SJCRH30 (cell line): Measurements from ENCODE around the gene ATXN2L. TPM values are rescaled to one million over a fixed set of nuclear protein-coding genes. Genes with fewer than 3 reads are reported as not detected.

ENCODE experiments used
- DNase-seq, 2 experiments: peaks; one replicate each; pipeline ENCODE4 v3.0.0-alpha.2; 2015 to 2020
- H3K27ac ChIP-seq: fragments of 250-450 bp; sonication (Bioruptor Pico); 2 replicates; pipeline ENCODE4 v1.5.1; 2020; ENCODE audit warnings: mild to moderate bottlenecking, moderate library complexity
- H3K27me3 ChIP-seq: fragments of 250-450 bp; sonication (Bioruptor Pico); 2 replicates; pipeline ENCODE4 v1.5.1; 2020; ENCODE audit warnings: mild to moderate bottlenecking, moderate library complexity
- H3K36me3 ChIP-seq: fragments of 250-450 bp; sonication (Bioruptor Pico); 2 replicates; pipeline ENCODE4 v1.5.1; 2020; ENCODE audit warnings: mild to moderate bottlenecking, moderate library complexity
- H3K4me1 ChIP-seq: fragments of 250-450 bp; sonication (Bioruptor Pico); 2 replicates; pipeline ENCODE4 v1.5.1; 2020; ENCODE audit warnings: mild to moderate bottlenecking, moderate library complexity
- H3K4me3 ChIP-seq: fragments of 250-450 bp; sonication (Bioruptor Pico); 2 replicates; pipeline ENCODE4 v1.5.1; 2020; ENCODE audit warnings: mild to moderate bottlenecking, moderate library complexity
- H3K9me3 ChIP-seq: fragments of 250-450 bp; sonication (Bioruptor Pico); replicated peaks from 2 replicates; pipeline ENCODE4 v1.5.1; 2020; ENCODE audit warnings: mild to moderate bottlenecking, moderate library complexity
- total RNA-seq: library from RNA; depleted of rRNA; stranded (reverse); fragments of >200 nt; shearing (Covaris generic); gene quantifications from 2 replicates; pipeline ENCODE4 v1.2.3, GENCODE V29; 2014

ATXN2L gene
- total RNA-seq, 1 experiment from 2014 or later = 68.3 TPM

DNA sequence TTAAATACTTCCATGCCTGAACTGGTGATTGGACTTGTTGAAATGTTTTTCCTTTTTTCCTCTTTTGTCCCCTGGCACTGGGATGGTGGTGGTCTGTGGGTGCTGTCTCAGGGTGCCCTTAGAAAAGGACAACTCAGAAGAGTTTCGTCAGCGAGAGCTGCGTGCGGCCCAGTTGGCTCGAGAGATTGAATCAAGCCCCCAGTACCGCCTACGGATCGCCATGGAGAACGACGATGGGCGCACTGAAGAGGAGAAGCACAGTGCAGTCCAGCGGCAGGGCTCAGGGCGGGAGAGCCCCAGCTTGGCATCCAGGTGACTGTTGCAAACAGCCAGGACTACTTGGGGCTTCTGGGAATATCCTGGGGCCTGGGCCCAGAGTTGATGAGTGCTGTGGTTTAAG lies 6.9 kb downstream of the ATXN2L start:
- Histone ChIP-seq H3K4me3 (no peak overlapping the region), H3K36me3 (peaks cover 92% of the 10 kb centered on the region), H3K4me1 (no peaks in the 10 kb centered on the region; the same call in 1 of the 2 replicates), H3K9me3 (no peaks in the 10 kb centered on the region), H3K27ac (no peak overlapping the region), H3K27me3 (no peaks in the 10 kb centered on the region)
- no peak for DNase-seq

GRCh38 chr16:28830531-28830930 lies 7.7 kb downstream of the ATXN2L start:
- no peak for DNase-seq
- no peaks in the 10 kb centered on the region for H3K4me1 ChIP-seq
- H3K27ac ChIP-seq = no peak overlapping the region
- H3K27me3 ChIP-seq = no peaks in the 10 kb centered on the region
- H3K36me3 ChIP-seq = peaks cover 95% of the 10 kb centered on the region
- no peaks in the 10 kb centered on the region for H3K9me3 ChIP-seq
- no peak overlapping the region for H3K4me3 ChIP-seq

GRCh38 chr16:28834349-28834748 lies 11.6 kb downstream of the ATXN2L start:
- H3K36me3 ChIP-seq = peaks cover 79% of the 10 kb centered on the region
- DNase-seq = no peak

DNA sequence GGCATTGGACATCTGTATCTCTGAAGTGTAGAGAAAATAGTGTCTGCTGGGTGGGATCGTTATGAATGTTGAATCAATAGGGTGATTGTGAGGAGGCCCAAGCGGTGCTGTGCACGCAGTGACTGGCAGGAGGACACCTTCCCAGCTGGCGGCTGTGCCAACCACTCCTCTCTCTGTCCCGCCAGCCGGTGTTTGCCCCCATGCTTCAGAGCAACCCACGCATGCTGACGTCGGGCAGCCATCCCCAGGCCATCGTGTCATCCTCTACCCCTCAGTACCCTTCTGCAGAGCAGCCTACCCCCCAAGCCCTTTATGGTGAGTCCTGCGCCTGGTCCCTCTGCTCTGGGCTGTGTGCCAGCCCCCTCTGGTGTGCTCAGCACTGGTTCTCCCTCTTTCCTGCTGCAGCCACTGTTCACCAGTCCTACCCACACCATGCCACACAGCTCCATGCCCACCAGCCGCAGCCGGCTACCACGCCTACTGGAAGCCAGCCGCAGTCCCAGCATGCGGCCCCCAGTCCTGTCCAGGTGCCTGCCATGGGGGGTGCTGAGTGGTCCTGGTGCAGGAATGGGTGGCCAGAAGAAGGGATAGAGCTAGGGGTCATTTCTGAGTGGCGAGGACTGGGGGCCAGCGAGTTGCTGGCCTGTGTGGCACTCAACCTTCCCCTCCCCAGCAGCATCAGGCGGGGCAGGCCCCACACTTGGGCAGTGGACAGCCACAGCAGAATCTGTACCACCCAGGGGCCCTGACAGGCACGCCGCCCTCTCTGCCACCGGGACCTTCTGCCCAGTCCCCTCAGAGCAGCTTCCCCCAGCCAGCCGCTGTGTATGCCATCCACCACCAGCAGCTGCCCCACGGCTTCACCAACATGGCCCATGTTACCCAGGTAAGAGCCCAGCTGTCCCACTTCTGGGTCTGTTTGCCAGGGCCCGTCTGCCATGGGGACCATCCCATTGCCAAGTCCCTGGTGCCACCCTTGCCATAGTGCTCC lies 12.4 kb downstream of the ATXN2L start:
- no peak for DNase-seq
- H3K36me3 ChIP-seq = peaks cover 71% of the 10 kb centered on the region
- H3K4me3 ChIP-seq = no peak overlapping the region
- no peaks in the 10 kb centered on the region for H3K27me3 ChIP-seq
- H3K4me1 ChIP-seq = no peaks in the 10 kb centered on the region
- H3K27ac ChIP-seq = no peak overlapping the region
- no peaks in the 10 kb centered on the region for H3K9me3 ChIP-seq

More at GRCh38 chr16:28834349-28834748, 11.6 kb downstream of the ATXN2L start:
- H3K27me3 ChIP-seq = no peaks in the 10 kb centered on the region
- no peak overlapping the region for H3K4me3 ChIP-seq
- H3K4me1 ChIP-seq = no peaks in the 10 kb centered on the region
- no peak overlapping the region for H3K27ac ChIP-seq
- H3K9me3 ChIP-seq = no peaks in the 10 kb centered on the region

GRCh38 chr16:28835864-28836760 lies 13.3 kb downstream of the ATXN2L start:
- H3K4me1 ChIP-seq = no peaks in the 10 kb centered on the region
- H3K36me3 ChIP-seq = peaks cover 63% of the 10 kb centered on the region
- no peak overlapping the region for H3K4me3 ChIP-seq
- no peaks in the 10 kb centered on the region for H3K9me3 ChIP-seq
- no peak overlapping the region for H3K27ac ChIP-seq
- no peaks in the 10 kb centered on the region for H3K27me3 ChIP-seq
- no peak for DNase-seq

DNA sequence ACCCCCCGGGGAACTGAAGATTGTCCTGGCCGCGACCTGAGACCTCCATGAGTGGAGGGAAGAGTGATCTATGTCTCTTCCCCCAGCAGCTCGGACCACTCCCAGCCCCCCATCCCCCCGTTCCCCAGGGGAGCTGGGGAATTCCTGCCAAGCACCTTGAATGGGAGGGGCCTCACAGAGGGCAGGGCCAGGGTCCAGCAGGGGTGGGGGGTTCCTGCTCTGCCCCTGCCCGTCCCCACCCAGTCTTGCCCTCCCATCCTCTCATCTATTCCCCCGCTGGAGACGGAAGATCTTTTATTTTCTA lies 13.9 kb downstream of the ATXN2L start:
- H3K27ac ChIP-seq = no peak overlapping the region
- DNase-seq = no peak
- no peaks in the 10 kb centered on the region for H3K4me1 ChIP-seq
- H3K27me3 ChIP-seq = no peaks in the 10 kb centered on the region
- no peak overlapping the region for H3K4me3 ChIP-seq
- H3K36me3 ChIP-seq = peaks cover 58% of the 10 kb centered on the region
- no peaks in the 10 kb centered on the region for H3K9me3 ChIP-seq

GRCh38 chr16:28837672-28838557 lies 15.1 kb downstream of the ATXN2L start:
- no peak for DNase-seq
- Histone ChIP-seq H3K4me3 (no peak overlapping the region), H3K27ac (no peak overlapping the region), H3K4me1 (no peaks in the 10 kb centered on the region), H3K9me3 (no peaks in the 10 kb centered on the region), H3K36me3 (peaks cover 56% of the 10 kb centered on the region), H3K27me3 (no peaks in the 10 kb centered on the region)

DNA sequence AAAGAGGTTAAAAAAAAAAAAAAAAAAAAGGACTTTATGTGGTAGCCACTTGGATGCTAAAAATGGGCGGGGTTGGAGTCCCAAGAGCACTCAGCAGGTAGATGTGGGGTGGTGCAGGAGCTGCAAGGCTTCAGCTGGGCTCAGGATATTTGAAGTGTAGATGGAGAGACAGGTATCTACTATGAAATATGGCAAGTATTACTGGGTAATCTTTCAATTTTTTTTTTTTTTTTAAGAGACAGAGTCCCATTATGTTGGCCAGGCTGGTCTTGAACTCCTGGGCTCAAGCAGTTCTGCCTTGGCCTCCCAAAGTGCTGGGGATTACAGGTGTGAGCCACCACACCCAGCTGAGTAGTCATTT lies 15.7 kb downstream of the ATXN2L start:
- H3K4me3 ChIP-seq = no peak overlapping the region
- H3K27ac ChIP-seq = no peak overlapping the region
- H3K36me3 ChIP-seq = peaks cover 56% of the 10 kb centered on the region
- no peaks in the 10 kb centered on the region for H3K9me3 ChIP-seq
- no peak for DNase-seq
- no peaks in the 10 kb centered on the region for H3K4me1 ChIP-seq
- no peaks in the 10 kb centered on the region for H3K27me3 ChIP-seq

DNA sequence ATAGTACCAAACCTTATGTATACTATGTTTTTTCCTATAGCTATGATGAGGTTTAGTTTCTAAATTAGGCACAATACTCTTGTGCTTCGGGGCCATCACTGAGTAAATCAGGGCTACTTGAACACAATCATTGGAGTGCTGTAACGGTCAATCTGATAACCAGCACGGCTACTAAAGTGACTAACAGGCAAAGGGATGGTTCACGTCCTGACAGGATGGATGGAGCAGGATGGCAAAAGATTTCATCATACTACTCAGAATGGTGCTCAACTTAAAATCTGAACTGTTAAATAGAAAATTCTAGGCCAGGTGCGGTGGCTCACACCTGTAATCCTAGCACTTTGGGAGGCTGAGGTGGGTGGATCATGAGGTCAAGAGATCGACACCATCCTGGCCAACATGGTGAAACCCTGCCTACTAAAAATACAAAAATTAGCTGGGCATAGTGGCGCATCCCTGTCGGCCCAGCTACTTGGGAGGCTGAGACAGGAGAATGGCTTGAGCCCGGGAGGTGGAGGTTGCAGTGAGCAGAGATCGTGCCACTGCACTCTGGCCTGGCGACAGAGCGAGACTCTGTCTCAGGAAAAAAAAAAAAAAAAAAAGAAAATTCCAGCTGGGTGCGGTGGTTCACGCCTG lies 16.3 kb downstream of the ATXN2L start:
- no peak overlapping the region for H3K27ac ChIP-seq
- H3K4me3 ChIP-seq = no peak overlapping the region
- peaks cover 56% of the 10 kb centered on the region for H3K36me3 ChIP-seq
- no peaks in the 10 kb centered on the region for H3K9me3 ChIP-seq
- DNase-seq = no peak
- H3K4me1 ChIP-seq = no peaks in the 10 kb centered on the region
- no peaks in the 10 kb centered on the region for H3K27me3 ChIP-seq

- H3K9me3 ChIP-seq = no peaks in the 10 kb centered on the region
- H3K27me3 ChIP-seq = no peaks in the 10 kb centered on the region
- no peak for DNase-seq
- H3K36me3 ChIP-seq = peaks cover 56% of the 10 kb centered on the region
- no peak overlapping the region for H3K4me3 ChIP-seq
- peaks cover 2% of the 10 kb centered on the region; the same call in 1 of the 2 replicates for H3K4me1 ChIP-seq
- H3K27ac ChIP-seq = no peak overlapping the region
Observed at GRCh38 chr16:28839899-28840298, 17.1 kb downstream of the ATXN2L start.

GRCh38 chr16:28842696-28843095 lies 19.9 kb downstream of the ATXN2L start:
- no peak overlapping the region for H3K4me3 ChIP-seq
- H3K27me3 ChIP-seq = no peaks in the 10 kb centered on the region
- no peaks in the 10 kb centered on the region for H3K9me3 ChIP-seq
- peaks cover 36% of the 10 kb centered on the region for H3K36me3 ChIP-seq
- no peak overlapping the region for H3K27ac ChIP-seq
- DNase-seq = no peak
- peaks cover 5% of the 10 kb centered on the region; the same call in 1 of the 2 replicates for H3K4me1 ChIP-seq

DNA sequence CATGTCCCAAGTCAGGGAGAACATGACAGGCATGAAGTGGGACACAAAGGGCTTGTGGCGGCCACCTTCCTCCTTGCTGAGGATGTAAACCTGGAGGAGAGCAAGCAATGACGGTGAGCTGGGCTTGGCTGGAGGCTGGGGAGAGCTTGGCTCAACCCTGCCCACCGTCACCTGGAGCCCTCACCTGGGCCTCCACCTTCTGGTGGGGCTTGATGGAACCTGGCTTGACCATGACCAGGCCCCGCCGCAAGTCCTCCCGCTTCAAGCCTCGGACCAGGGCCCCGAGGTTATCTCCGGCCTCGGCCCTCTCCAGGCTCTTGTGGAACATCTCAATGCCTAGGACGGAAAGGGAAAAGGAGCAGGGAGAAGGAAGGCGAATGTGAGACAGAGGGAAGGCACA lies 21.0 kb downstream of the ATXN2L start:
- no peaks in the 10 kb centered on the region for H3K9me3 ChIP-seq
- DNase-seq = no peak
- H3K27me3 ChIP-seq = no peaks in the 10 kb centered on the region
- H3K4me1 ChIP-seq = peaks cover 5% of the 10 kb centered on the region; the same call in 1 of the 2 replicates
- H3K27ac ChIP-seq = no peak overlapping the region
- no peak overlapping the region for H3K4me3 ChIP-seq
- H3K36me3 ChIP-seq = peaks cover 30% of the 10 kb centered on the region

GRCh38 chr16:28844226-28844885 lies 21.6 kb downstream of the ATXN2L start:
- no peak overlapping the region for H3K27ac ChIP-seq
- H3K4me3 ChIP-seq = no peak overlapping the region
- H3K36me3 ChIP-seq = peaks cover 30% of the 10 kb centered on the region
- DNase-seq = no peak
- H3K27me3 ChIP-seq = no peaks in the 10 kb centered on the region
- no peaks in the 10 kb centered on the region for H3K9me3 ChIP-seq
- peaks cover 5% of the 10 kb centered on the region; the same call in 1 of the 2 replicates for H3K4me1 ChIP-seq
